GM21367 (cell line): ENCODE results near the gene RNU6-1.

Experiments used
- ATAC-seq: cut with Tn5 transposase; IDR thresholded peaks from one replicate; pipeline ENCODE4 v1.9.1; 2021; ENCODE audit not compliant: unreplicated experiment

The RNU6-1 gene

GRCh38 chr15:67859331-67859946 is 19.6 kb upstream of the RNU6-1 start:
- ATAC-seq, result no peak

GRCh38 chr15:67857220-67857619 is 17.4 kb upstream of the RNU6-1 start:
- ATAC-seq, result no peak

DNA sequence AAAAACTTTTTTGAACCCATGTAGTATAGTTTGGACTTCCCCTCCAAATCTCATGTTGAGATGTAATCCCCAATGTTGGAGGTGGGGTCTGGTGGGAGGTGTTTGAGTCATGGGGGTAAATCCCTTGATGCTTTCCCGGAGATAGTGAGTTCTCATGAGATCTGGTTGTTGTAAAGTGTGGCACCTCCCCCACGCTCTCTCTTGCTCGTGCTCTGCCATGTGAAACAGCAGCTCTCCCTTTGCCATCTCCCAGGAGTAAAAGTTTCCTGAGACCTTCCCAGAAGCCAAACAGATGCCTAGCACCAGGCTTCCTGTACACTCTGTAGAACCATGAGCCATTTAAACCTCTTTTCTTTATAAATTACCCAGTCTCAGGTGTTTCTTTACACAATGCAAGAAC is 16.0 kb upstream of the RNU6-1 start:
- ATAC-seq, result no peak

DNA sequence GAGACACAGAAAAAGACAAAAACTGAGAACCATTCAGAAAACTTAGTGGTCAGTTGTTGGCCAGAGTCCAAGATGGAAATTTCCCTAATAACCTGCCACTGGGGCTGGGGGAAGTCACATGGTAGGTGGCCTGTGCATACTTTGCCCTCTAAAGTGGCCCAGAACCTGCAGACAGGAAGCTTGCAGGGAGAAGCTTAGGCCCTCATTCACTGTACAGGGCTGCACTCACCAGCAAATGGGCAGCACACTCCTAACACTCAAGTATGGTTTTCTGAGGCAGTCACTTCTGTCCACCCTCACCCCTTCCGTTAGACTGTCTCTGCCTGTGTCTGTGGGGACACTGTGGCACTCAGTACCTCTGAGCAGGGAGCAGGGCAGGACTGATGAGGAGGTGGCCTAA is 14.5 kb upstream of the RNU6-1 start:
- ATAC-seq, result no peak

DNA sequence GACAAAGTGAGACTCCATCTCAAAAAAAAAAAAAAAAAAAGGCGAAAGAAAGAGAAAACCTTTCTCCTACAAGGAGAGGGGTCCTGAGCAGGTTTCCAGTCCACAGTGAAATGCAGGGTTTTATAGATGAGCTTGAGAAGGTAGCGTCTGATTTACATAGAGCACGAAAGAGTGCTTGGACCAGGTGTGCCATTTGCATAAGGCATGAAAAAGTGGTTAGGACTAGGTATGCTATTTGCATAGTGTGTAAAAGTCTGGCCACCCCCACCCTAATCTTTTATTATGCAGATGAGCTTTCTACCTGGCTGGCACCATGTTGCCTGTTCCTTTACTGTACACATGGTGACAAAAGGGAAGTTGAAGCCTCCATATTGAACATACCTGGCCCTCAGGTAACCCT is 13.6 kb upstream of the RNU6-1 start:
- no peak for ATAC-seq

GRCh38 chr15:67852418-67852817 is 12.6 kb upstream of the RNU6-1 start:
- ATAC-seq, result no peak

- ATAC-seq, result no peak
These were observed 11.2 kb upstream of the RNU6-1 start for GRCh38 chr15:67850994-67851571.

- no peak for ATAC-seq
These were observed 10.5 kb upstream of the RNU6-1 start for GRCh38 chr15:67850336-67850735.

- ATAC-seq, result no peak
These were observed 9.7 kb upstream of the RNU6-1 start for GRCh38 chr15:67849538-67849937.

DNA sequence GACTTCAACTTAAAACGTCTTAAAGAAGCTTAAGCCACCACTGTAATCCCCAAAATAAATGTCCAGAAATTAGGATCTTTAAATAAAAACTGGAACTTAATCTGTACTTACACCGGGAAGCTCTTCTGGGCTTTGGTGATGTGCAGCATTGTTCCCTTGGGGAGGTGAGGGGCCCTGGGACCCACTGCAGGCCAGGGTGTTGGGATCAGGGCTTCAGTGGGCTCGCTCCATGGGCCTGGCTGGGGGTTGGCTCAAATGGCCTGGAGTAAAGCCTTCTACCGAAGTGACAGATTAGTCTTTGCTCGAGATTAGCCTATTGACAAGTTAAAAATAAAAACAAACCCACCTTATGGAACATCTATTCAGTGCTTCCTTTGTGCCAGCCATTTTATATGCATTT is 6.1 kb upstream of the RNU6-1 start:
- no peak for ATAC-seq

DNA sequence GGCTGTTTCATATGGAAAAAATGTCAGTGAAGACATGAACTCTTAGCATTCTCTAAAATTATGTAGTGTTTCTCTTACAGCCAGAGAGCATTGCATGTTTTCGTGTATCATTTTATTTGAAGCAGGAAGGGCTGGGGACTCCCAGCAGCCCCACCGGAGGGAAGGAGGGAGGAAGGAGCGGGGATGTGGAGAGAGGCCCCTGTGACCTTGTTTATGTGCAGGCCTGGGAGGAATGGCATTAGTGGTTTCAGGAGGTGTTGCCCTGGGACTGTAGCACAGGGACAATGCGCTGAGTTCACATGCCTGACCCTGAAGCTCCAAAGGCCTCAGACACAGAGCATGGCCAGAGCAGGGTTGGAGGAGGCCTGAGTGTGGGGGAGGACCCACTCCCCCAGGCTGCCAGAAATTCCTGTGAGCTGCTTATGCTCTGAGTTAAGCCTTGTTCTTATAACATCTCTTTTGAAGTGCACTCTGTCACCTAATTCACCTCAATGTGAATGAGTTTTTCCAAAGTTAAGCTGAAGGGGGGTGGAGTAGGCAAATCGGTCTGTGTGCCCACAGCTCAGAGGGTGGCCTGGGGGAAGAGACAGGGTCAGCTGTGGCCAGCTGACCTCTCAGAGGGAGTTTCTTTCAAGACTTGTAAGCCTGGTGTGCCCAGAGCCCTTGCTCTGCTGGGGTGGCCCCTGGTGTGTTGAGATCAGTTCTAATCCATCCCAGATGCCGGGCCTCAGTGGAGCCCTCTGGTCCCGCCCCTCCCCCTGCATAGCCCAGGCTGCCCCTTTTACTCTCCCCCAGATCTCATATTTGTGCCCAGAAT is 3.9 kb upstream of the RNU6-1 start:
- no peak for ATAC-seq

DNA sequence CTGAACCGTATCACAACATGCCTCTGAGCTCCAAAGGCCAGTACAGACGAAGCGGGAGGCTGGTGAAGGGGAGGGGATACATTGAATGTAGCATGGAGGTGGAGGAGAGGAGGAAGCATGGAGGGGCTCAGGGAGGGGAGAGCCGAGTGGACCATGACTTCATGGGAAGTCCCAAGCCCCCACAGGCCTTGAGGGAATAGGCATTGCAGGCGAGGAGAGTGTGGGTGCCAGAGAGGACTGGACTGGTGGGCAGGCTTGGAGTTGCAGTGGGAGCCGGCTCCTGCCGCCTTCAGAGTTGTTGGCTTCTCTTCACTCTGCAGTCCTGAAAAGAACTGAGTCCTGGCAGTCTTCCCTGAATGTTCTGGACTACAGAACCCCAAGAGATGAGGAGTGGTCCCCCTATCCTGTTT is 3.3 kb upstream of the RNU6-1 start:
- no peak for ATAC-seq

DNA sequence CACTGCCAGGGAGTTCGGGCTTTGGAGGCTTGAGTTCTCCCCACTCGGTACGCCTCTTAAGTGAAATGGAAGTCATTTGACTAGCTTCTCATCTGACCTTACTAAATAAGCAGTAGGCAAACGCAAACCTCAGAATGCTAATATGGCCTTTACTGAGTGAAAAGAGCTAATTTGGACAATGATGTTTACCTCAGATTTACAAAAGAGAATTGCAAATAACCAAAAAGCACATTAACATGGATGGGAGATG is 1.6 kb upstream of the RNU6-1 start:
- no peak for ATAC-seq

- ATAC-seq, result no peak
These were observed 1.1 kb upstream of the RNU6-1 start for GRCh38 chr15:67840749-67841512.

DNA sequence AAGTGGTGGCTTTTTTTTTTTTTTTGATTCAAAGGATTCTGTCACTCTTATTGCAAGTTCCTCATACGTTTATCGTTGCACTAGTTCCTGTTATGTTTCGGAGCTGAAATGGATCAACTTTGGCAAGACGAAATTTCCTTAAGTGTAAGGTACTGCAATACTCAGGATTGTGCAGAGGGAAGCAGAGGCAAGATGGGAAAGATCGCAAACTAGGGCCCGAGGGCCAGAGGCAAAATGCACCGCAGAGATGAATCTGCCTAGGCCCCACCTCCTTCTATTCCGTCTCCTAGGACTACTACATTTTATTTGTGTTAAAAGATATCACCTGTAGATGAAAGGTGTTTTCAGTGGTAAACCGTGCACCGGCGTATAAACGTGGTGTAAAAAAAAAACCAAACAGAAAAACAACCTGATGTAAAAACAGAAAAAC is 331 bp downstream of the RNU6-1 start:
- ATAC-seq, result no peak

GRCh38 chr15:67838789-67839332 is 984 bp downstream of the RNU6-1 start:
- ATAC-seq, result no peak

- no peak for ATAC-seq
These were observed 2.9 kb downstream of the RNU6-1 start for GRCh38 chr15:67836955-67837354.

DNA sequence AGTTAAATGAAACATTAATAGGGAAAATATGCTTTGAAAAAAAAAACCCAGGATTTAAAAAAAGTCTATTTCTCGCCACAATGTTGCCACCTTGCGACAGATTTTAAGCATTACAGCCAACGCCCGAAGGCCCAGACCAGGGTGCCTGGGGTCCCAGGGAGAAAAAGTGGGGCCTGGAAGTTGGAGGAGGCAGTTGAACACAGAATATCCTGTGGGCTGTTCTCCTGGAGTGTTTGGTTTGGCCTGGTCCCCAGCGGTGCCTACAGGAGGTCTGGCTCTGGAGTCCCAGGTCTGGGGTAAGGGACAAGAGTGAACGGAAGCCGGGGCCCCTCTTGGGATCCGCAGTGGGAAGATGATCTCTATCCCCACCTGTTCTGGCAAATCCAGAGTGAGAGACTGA is 3.4 kb downstream of the RNU6-1 start:
- no peak for ATAC-seq

DNA sequence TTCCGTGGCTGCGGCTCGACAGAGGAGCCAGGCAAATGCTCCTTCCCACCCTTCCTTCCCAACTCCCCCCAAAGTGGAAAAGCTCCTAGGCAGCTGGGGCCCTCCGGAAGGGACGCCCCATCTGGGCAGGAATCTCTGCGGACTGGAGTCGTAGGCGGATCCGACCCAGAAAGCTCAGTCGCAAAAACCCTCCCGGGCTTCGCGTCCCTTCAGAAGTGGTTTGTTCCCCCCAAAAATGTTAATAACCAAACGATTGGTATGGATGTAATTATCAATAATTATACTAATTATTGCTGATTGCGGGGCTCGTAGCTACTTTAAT is 3.8 kb downstream of the RNU6-1 start:
- no peak for ATAC-seq

GRCh38 chr15:67835297-67836133 is 4.3 kb downstream of the RNU6-1 start:
- no peak for ATAC-seq
